Measurements from ENCODE around the gene FILIP1L. TPM values are rescaled to one million over a fixed set of nuclear protein-coding genes. Genes with fewer than 3 reads are reported as not detected.

FILIP1L gene
- total and polyA plus RNA-seq, 2 of the 13 experiments (the other 11 are each of a cell fraction or from before 2014, with no cell fraction given) = 8.1 to 187 TPM

DNA sequence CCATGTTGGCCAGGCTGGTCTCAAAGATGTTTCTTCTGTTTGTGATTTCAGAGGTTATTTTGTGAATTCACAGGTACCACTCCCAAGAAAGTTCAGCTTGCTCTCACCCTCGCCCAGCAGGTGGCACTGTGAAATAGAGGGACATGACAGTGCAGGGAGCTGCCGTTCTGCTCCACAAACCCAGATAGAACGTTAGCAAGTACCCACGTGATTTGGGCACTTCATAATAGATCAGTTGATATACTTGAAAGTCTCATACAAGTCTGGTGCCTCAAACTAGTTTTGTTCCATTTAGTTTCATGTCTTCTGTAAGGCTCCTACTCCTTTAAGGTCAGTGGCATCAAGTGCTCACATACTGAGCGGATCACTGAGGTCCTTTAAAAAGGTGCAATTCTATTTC is 45.5 kb downstream of the FILIP1L start (continued):
- TF ChIP-seq, protein P1, sequence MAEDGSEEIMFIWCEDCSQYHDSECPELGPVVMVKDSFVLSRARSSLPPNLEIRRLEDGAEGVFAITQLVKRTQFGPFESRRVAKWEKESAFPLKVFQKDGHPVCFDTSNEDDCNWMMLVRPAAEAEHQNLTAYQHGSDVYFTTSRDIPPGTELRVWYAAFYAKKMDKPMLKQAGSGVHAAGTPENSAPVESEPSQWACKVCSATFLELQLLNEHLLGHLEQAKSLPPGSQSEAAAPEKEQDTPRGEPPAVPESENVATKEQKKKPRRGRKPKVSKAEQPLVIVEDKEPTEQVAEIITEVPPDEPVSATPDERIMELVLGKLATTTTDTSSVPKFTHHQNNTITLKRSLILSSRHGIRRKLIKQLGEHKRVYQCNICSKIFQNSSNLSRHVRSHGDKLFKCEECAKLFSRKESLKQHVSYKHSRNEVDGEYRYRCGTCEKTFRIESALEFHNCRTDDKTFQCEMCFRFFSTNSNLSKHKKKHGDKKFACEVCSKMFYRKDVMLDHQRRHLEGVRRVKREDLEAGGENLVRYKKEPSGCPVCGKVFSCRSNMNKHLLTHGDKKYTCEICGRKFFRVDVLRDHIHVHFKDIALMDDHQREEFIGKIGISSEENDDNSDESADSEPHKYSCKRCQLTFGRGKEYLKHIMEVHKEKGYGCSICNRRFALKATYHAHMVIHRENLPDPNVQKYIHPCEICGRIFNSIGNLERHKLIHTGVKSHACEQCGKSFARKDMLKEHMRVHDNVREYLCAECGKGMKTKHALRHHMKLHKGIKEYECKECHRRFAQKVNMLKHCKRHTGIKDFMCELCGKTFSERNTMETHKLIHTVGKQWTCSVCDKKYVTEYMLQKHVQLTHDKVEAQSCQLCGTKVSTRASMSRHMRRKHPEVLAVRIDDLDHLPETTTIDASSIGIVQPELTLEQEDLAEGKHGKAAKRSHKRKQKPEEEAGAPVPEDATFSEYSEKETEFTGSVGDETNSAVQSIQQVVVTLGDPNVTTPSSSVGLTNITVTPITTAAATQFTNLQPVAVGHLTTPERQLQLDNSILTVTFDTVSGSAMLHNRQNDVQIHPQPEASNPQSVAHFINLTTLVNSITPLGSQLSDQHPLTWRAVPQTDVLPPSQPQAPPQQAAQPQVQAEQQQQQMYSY (CRISPR knock-in tag; IDR thresholded peaks at IDR 0.05) = no peak
- TF ChIP-seq ZFX (CRISPR knock-in tag; IDR thresholded peaks at IDR 0.05; ENCODE audit: low read depth) (peak; percentile 20; the same call in 1 of the 2 replicates), EP300 (IDR thresholded peaks at IDR 0.05; ENCODE audit: low read depth in 2 of 2, low read length in 2 of 2) (no peak), EP300 (CRISPR knock-in tag; IDR thresholded peaks at IDR 0.05; ENCODE audit: borderline replicate concordance) (no peak), MIER3 (CRISPR knock-in tag; IDR thresholded peaks at IDR 0.05; ENCODE audit: borderline replicate concordance) (peak; percentile 47; the same call in 1 of the 2 replicates), ZNF761 (CRISPR knock-in tag; conservative IDR thresholded peaks at IDR 0.05) (no peak), PCBP1 (IDR thresholded peaks at IDR 0.05; ENCODE audit: borderline replicate concordance, low read depth, low read length) (no peak), ZMYM4 (CRISPR knock-in tag; IDR thresholded peaks at IDR 0.05) (peak; percentile 93), ZSCAN29 (CRISPR knock-in tag; conservative IDR thresholded peaks at IDR 0.05) (0 out of 2 replicates have a peak, but pooled peaks have one; percentile 39), GATAD2A (CRISPR knock-in tag; IDR thresholded peaks at IDR 0.05) (peak; percentile 84), HMGXB4 (CRISPR knock-in tag; IDR thresholded peaks at IDR 0.05; ENCODE audit: borderline replicate concordance in 1 of 2, low read depth in 1 of 2) (peak; percentile 41 to 66; a peak in 2 of 4 replicates), KAT2B (IDR thresholded peaks at IDR 0.05; ENCODE audit: borderline replicate concordance, low read depth, low read length) (no peak), ZBTB38 (CRISPR knock-in tag; IDR thresholded peaks at IDR 0.05) (peak; percentile 73; the same call in 1 of the 2 replicates), REPIN1 (CRISPR knock-in tag; IDR thresholded peaks at IDR 0.05; ENCODE audit: borderline replicate concordance, low read depth) (peak; percentile 90), ZKSCAN8 (CRISPR knock-in tag; IDR thresholded peaks at IDR 0.05; ENCODE audit: borderline replicate concordance) (peak; percentile 55; the same call in 1 of the 2 replicates), PPARG (CRISPR knock-in tag; conservative IDR thresholded peaks at IDR 0.05) (no peak), ARID4A (CRISPR knock-in tag; IDR thresholded peaks at IDR 0.05; ENCODE audit: borderline replicate concordance) (no peak), ZNF781 (CRISPR knock-in tag; IDR thresholded peaks at IDR 0.05; ENCODE audit: borderline replicate concordance, not compliant biosample characterization) (peak; percentile 32), KLF9 (CRISPR knock-in tag; IDR thresholded peaks at IDR 0.05; ENCODE audit: low read depth) (0 out of 2 replicates have a peak, but pooled peaks have one; percentile 43)
- TF ChIP-seq, protein P2, sequence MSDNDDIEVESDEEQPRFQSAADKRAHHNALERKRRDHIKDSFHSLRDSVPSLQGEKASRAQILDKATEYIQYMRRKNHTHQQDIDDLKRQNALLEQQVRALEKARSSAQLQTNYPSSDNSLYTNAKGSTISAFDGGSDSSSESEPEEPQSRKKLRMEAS (IDR thresholded peaks at IDR 0.05) = peak; percentile 50; the same call in 1 of the 2 replicates

All from HepG2 (cell line).